Endothelial cell (in vitro differentiated cells): ENCODE results near the gene DOCK4. TPM values are rescaled to one million over a fixed set of nuclear protein-coding genes. Genes with fewer than 3 reads are reported as not detected.

Source experiments
- DNase-seq: peaks from one replicate; pipeline ENCODE4 v3.0.0; 2021; ENCODE audit warnings: low spot score
- H3K27ac Mint-ChIP-seq: one replicate; pipeline ENCODE4 v1.8.0; 2021; ENCODE audit warnings: mixed read lengths, inconsistent platforms; ENCODE audit not compliant: unreplicated experiment
- H3K27me3 Mint-ChIP-seq: one replicate; pipeline ENCODE4 v1.8.0; 2021; ENCODE audit warnings: mild to moderate bottlenecking, moderate library complexity, mixed read lengths, inconsistent platforms; ENCODE audit not compliant: unreplicated experiment
- H3K36me3 Mint-ChIP-seq: one replicate; pipeline ENCODE4 v1.8.0; 2021; ENCODE audit warnings: mild to moderate bottlenecking, low read depth, mixed read lengths, inconsistent platforms; ENCODE audit not compliant: unreplicated experiment
- H3K4me1 Mint-ChIP-seq: one replicate; pipeline ENCODE4 v1.8.0; 2021; ENCODE audit warnings: mild to moderate bottlenecking, mixed read lengths, inconsistent platforms; ENCODE audit not compliant: unreplicated experiment
- H3K4me3 Mint-ChIP-seq: one replicate; pipeline ENCODE4 v1.8.0; 2021; ENCODE audit warnings: mild to moderate bottlenecking, mixed read lengths, inconsistent platforms; ENCODE audit not compliant: unreplicated experiment
- H3K9me3 Mint-ChIP-seq: one replicate; pipeline ENCODE4 v1.8.0; 2021; ENCODE audit warnings: mixed read lengths, inconsistent platforms; ENCODE audit not compliant: unreplicated experiment
- total RNA-seq: library from RNA; stranded (reverse); fragmentation: NEBNext Ultra II Directional; extraction: Animal tissue kit (Norgen Biotek cat#: 25700); gene quantifications from one replicate; pipeline ENCODE4 v1.2.1, GENCODE V29; 2021; ENCODE audit not compliant: unreplicated experiment
- TF ChIP-seq, protein P1 (sequence below): fragments of 200-600 bp; sonication (generic); IDR thresholded peaks from one replicate; pipeline ENCODE4 v1.5.0; 2021; ENCODE audit warnings: antibody characterized with exemption; ENCODE audit not compliant: unreplicated experiment

Gene DOCK4
- total RNA-seq, 1 donor from 2014 or later, result 99.2 TPM

DNA sequence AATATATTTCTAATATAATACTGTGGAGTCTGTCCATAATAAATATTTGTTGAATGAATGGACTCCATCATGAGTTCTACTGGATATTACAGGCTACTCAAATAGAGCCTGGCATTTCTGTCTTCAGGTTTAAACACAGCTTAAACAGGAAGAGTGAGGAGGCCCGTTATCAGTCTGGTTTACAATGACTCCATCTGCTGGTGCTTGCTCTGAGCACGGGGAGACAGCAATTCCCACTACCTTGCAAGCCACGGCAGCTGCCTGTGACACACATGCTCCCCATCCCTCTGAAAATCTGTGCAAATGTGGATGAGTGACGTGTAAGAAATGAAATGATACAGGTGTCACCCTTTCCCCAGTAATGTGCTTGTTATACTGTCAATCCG lies 350.4 kb downstream of the DOCK4 start:
- no peak overlapping the region for H3K4me3 Mint-ChIP-seq
- H3K4me1 Mint-ChIP-seq, result peaks cover 40% of the 10 kb centered on the region
- H3K9me3 Mint-ChIP-seq, result no peaks in the 10 kb centered on the region
- peaks cover 39% of the 10 kb centered on the region for H3K36me3 Mint-ChIP-seq
- peak; percentile 25 for DNase-seq
- H3K27ac Mint-ChIP-seq, result peak overlapping the region; percentile 84
- peaks cover 4% of the 10 kb centered on the region for H3K27me3 Mint-ChIP-seq
- TF ChIP-seq, protein P1, sequence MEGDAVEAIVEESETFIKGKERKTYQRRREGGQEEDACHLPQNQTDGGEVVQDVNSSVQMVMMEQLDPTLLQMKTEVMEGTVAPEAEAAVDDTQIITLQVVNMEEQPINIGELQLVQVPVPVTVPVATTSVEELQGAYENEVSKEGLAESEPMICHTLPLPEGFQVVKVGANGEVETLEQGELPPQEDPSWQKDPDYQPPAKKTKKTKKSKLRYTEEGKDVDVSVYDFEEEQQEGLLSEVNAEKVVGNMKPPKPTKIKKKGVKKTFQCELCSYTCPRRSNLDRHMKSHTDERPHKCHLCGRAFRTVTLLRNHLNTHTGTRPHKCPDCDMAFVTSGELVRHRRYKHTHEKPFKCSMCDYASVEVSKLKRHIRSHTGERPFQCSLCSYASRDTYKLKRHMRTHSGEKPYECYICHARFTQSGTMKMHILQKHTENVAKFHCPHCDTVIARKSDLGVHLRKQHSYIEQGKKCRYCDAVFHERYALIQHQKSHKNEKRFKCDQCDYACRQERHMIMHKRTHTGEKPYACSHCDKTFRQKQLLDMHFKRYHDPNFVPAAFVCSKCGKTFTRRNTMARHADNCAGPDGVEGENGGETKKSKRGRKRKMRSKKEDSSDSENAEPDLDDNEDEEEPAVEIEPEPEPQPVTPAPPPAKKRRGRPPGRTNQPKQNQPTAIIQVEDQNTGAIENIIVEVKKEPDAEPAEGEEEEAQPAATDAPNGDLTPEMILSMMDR, result no peak

DNA sequence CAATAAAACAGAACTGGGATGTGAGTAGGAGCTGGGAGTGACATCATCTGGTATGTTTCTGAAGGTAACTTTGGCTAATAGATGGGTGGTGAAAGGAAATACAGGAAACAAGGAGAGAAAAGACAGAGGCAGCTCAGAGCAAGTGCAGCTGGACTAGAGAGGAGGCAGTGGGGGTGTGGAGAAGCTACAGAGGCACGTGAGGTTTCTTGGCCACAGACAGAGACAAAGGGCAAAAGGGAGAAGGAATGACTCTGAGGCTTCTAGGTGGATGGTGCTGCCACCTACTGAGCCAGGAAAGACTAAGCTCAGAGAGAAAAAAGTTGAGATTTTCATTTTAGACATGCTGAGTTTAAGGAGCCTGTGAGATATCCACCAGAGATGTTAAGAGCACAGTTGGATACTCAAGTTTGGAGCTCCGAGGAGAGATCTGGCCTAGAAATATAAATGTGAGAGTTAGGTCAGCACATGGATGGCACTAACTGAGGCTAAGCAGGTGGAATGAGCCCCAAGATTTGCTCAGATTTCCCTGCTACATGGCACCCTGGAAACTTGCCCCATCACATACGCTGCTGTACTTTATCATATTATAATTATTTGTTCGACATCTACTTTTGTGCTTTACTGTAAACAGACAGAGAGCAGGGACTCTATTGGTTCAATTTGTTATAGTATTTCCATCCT lies 350.9 kb downstream of the DOCK4 start:
- DNase-seq, result peak; percentile 21
- Mint-ChIP-seq H3K27ac (peak overlapping the region; percentile 57), H3K9me3 (no peaks in the 10 kb centered on the region), H3K27me3 (peaks cover 4% of the 10 kb centered on the region), H3K36me3 (peaks cover 38% of the 10 kb centered on the region), H3K4me3 (peak overlapping the region; percentile 43), H3K4me1 (peaks cover 41% of the 10 kb centered on the region)
- TF ChIP-seq, protein P1, result peak; percentile 34

DNA sequence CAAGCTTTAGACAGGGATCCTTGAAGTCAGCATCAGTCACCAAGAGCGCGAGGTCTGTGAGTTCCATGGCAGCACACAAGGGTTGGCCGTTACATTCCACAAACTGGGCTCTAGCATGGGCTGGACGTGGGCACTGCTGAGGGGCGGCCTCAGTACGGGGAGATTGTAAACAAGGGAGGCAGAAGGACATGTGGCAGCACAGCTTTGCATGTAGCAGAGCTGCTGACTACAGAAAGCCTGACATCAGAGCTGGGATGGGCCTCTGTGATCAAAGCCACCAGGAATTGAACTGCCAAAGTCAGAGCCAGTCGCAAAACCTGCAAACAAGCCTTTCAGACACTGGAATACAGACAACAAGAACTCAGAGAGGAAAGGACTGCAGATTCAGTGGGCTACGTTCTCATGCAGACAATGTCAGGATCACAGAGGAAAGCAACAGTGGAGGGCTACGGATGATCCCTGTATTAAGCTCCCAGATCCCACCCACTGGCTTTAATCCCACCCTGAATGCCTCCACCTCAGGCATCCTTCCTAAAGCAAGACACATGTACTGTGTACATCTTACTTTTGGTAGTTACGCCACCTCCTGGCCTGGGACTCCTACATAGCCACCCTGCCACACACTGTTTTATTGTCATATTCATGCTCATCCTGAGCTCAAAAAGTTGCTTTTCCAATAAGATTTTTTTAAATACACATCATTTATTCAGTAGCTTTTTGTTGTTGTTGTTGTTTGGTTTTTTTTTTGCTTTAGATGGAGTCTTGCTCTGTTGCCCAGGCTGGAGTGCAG lies 352.8 kb downstream of the DOCK4 start:
- DNase-seq, result no peak

DNA sequence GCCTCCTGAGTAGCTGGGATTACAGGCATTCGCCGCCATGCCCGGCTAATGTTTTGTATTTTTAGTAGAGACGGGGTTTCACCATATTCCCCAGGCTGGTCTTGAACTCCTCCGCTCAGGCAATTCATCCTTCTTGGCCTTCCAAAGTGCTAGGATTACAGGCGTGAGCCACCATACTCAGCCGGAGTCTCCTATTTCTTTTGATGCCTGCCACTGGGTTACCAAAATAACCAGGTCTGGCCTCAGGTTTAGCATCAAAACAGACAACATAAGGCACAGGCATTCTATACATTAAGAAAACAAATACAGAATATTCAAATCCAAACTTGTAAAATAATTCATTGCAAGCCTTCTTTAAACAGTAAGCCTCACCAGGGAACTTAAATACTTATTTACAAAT lies 354.1 kb downstream of the DOCK4 start:
- Mint-ChIP-seq H3K27me3 (peaks cover 2% of the 10 kb centered on the region), H3K4me1 (peaks cover 49% of the 10 kb centered on the region), H3K9me3 (no peaks in the 10 kb centered on the region), H3K4me3 (no peak overlapping the region), H3K36me3 (peaks cover 35% of the 10 kb centered on the region), H3K27ac (no peak overlapping the region)
- DNase-seq, result no peak
- TF ChIP-seq, protein P1, result no peak

More for the DNA sequence above, 352.8 kb downstream of the DOCK4 start:
- H3K4me3 Mint-ChIP-seq, result no peak overlapping the region
- H3K36me3 Mint-ChIP-seq, result peaks cover 38% of the 10 kb centered on the region
- no peak overlapping the region for H3K27ac Mint-ChIP-seq
- peaks cover 50% of the 10 kb centered on the region for H3K4me1 Mint-ChIP-seq
- no peaks in the 10 kb centered on the region for H3K9me3 Mint-ChIP-seq
- peaks cover 4% of the 10 kb centered on the region for H3K27me3 Mint-ChIP-seq
- TF ChIP-seq, protein P1, result no peak

DNA sequence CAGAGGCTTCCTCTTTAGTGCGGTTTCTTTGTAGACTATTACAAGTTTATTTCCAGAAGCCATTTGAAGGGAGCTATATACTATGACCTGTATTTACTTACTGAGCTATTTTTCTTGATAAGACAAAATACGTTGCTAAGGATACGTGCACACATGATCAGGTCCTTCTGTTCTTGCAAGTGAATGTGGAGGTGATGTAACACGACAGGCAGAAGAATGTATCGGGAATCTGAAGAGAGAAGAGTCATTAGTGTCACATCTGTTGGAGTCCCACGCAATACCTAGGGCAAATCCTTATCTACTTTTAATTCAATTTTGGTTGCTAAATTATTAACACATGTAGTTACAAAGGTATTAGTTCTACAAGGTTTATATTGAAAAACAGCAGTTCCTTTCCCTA lies 359.3 kb downstream of the DOCK4 start:
- no peak overlapping the region for H3K4me3 Mint-ChIP-seq
- H3K9me3 Mint-ChIP-seq, result no peaks in the 10 kb centered on the region
- peaks cover 26% of the 10 kb centered on the region for H3K4me1 Mint-ChIP-seq

More for the DNA sequence above, 359.3 kb downstream of the DOCK4 start:
- Mint-ChIP-seq H3K36me3 (peaks cover 56% of the 10 kb centered on the region), H3K27me3 (no peaks in the 10 kb centered on the region), H3K27ac (no peak overlapping the region)
- TF ChIP-seq, protein P1, result no peak
- no peak for DNase-seq
